ENCODE data around the gene FEM1C.

FEM1C gene

GRCh38 chr5:115568668-115569067 lies 24.1 kb upstream of the FEM1C start:
- TF ChIP-seq CTCF (IDR thresholded peaks at IDR 0.05; ENCODE audit: low read depth, low read length) (no peak), EZH2phosphoT487 (IDR thresholded peaks at IDR 0.05; ENCODE audit: low read depth) (no peak)
- no peaks in the 10 kb centered on the region for H3K9me3 ChIP-seq (ENCODE audit: insufficient read depth, low read length)
- H3K27ac ChIP-seq (ENCODE audit: low read length): no peak overlapping the region
- H3K36me3 ChIP-seq (replicated peaks; ENCODE audit: low read depth, low read length): no peaks in the 10 kb centered on the region
- no peaks in the 10 kb centered on the region for H3K27me3 ChIP-seq (ENCODE audit: low read depth, low read length)
- no peaks in the 10 kb centered on the region for H3K79me2 ChIP-seq (ENCODE audit: low read length)
- H3K4me2 ChIP-seq (ENCODE audit: low read length): no peak overlapping the region
- peaks cover 13% of the 10 kb centered on the region for H3K4me1 ChIP-seq (ENCODE audit: low read length)
- H3K9ac ChIP-seq (ENCODE audit: low read length): no peak overlapping the region
- no peak overlapping the region for H2AFZ ChIP-seq (ENCODE audit: low read depth, low read length)
- H3K4me3 ChIP-seq (ENCODE audit: low read length): no peak overlapping the region
- no peaks in the 10 kb centered on the region for H4K20me1 ChIP-seq (ENCODE audit: insufficient read depth, low read length)

GRCh38 chr5:115565233-115565632 lies 20.7 kb upstream of the FEM1C start:
- no peak overlapping the region for H3K9ac ChIP-seq (ENCODE audit: low read length)
- peaks cover 14% of the 10 kb centered on the region for H3K4me1 ChIP-seq (ENCODE audit: low read length)
- no peak overlapping the region for H2AFZ ChIP-seq (ENCODE audit: low read depth, low read length)
- H3K27ac ChIP-seq (ENCODE audit: low read length): no peak overlapping the region
- H3K4me2 ChIP-seq (ENCODE audit: low read length): no peak overlapping the region
- no peaks in the 10 kb centered on the region for H3K79me2 ChIP-seq (ENCODE audit: low read length)
- no peak for TF ChIP-seq EZH2phosphoT487 (IDR thresholded peaks at IDR 0.05; ENCODE audit: low read depth)
- no peak for TF ChIP-seq CTCF (IDR thresholded peaks at IDR 0.05; ENCODE audit: low read depth, low read length)
- peaks cover 3% of the 10 kb centered on the region for H3K36me3 ChIP-seq (replicated peaks; ENCODE audit: low read depth, low read length)
- H3K9me3 ChIP-seq (ENCODE audit: insufficient read depth, low read length): peaks cover 6% of the 10 kb centered on the region; the same call in 1 of the 2 replicates
- H3K27me3 ChIP-seq (ENCODE audit: low read depth, low read length): no peaks in the 10 kb centered on the region
- no peaks in the 10 kb centered on the region for H4K20me1 ChIP-seq (ENCODE audit: insufficient read depth, low read length)
- H3K4me3 ChIP-seq (ENCODE audit: low read length): no peak overlapping the region

- Histone ChIP-seq H4K20me1 (ENCODE audit: insufficient read depth, low read length) (no peaks in the 10 kb centered on the region), H3K4me3 (ENCODE audit: low read length) (no peak overlapping the region), H2AFZ (ENCODE audit: low read depth, low read length) (no peak overlapping the region), H3K9ac (ENCODE audit: low read length) (no peak overlapping the region), H3K9me3 (ENCODE audit: insufficient read depth, low read length) (peaks cover 6% of the 10 kb centered on the region; the same call in 1 of the 2 replicates), H3K36me3 (replicated peaks; ENCODE audit: low read depth, low read length) (peaks cover 3% of the 10 kb centered on the region), H3K4me1 (ENCODE audit: low read length) (peaks cover 21% of the 10 kb centered on the region), H3K27ac (ENCODE audit: low read length) (no peak overlapping the region), H3K4me2 (ENCODE audit: low read length) (no peak overlapping the region), H3K79me2 (ENCODE audit: low read length) (no peaks in the 10 kb centered on the region), H3K27me3 (ENCODE audit: low read depth, low read length) (no peaks in the 10 kb centered on the region)
- TF ChIP-seq CTCF (IDR thresholded peaks at IDR 0.05; ENCODE audit: low read depth, low read length) (no peak), EZH2phosphoT487 (IDR thresholded peaks at IDR 0.05; ENCODE audit: low read depth) (no peak)
Observed at GRCh38 chr5:115561176-115561575, 16.6 kb upstream of the FEM1C start.

GRCh38 chr5:115559524-115559923 lies 14.9 kb upstream of the FEM1C start:
- no peak overlapping the region for H3K4me2 ChIP-seq (ENCODE audit: low read length)

More at GRCh38 chr5:115559524-115559923, 14.9 kb upstream of the FEM1C start:
- H3K9me3 ChIP-seq (ENCODE audit: insufficient read depth, low read length): peaks cover 6% of the 10 kb centered on the region; the same call in 1 of the 2 replicates
- H3K4me1 ChIP-seq (ENCODE audit: low read length): peaks cover 23% of the 10 kb centered on the region
- no peak overlapping the region for H3K4me3 ChIP-seq (ENCODE audit: low read length)
- H3K9ac ChIP-seq (ENCODE audit: low read length): no peak overlapping the region
- no peak overlapping the region for H3K27ac ChIP-seq (ENCODE audit: low read length)
- H3K27me3 ChIP-seq (ENCODE audit: low read depth, low read length): no peaks in the 10 kb centered on the region
- no peak overlapping the region for H2AFZ ChIP-seq (ENCODE audit: low read depth, low read length)
- H4K20me1 ChIP-seq (ENCODE audit: insufficient read depth, low read length): no peaks in the 10 kb centered on the region
- peaks cover 3% of the 10 kb centered on the region for H3K36me3 ChIP-seq (replicated peaks; ENCODE audit: low read depth, low read length)
- no peak for TF ChIP-seq EZH2phosphoT487 (IDR thresholded peaks at IDR 0.05; ENCODE audit: low read depth)
- no peak for TF ChIP-seq CTCF (IDR thresholded peaks at IDR 0.05; ENCODE audit: low read depth, low read length)
- no peaks in the 10 kb centered on the region for H3K79me2 ChIP-seq (ENCODE audit: low read length)

All from OCI-LY3 (cell line).